Measurements from ENCODE around the gene DNAJB2.

The DNAJB2 gene

DNA sequence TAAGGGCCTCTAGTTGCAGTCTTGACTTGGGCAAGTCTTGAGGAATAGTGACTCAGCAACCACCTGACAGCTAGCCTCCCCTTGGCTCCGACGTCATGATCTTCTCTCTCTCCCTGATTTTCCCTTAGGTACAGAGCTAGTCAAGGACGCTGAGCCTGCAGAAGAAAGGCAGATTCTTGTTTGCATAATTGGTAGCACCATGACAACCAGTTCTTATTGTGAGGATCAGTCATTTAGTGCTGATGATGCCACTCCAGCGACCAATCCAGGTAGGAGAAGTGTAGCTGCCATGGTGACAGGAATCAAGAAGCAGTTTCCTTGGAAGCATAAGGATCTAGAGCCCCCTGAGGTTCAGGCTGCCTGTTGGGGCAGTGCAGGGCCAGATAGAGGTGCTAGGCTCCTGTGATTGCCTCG, 56.2 kb downstream of the DNAJB2 start:
- DNase-seq (ENCODE audit: low read depth): no peak
- TF ChIP-seq CTCF (conservative IDR thresholded peaks at IDR 0.05; ENCODE audit: low read length): no peak

More for the DNA sequence above, 56.2 kb downstream of the DNAJB2 start:
- no peak overlapping the region for H3K4me3 ChIP-seq (ENCODE audit: low read length)

All from AG10803 (cell line).